Neural cell (in vitro differentiated cells): ENCODE data around the gene NME7. TPM values are rescaled to one million over a fixed set of nuclear protein-coding genes. Genes with fewer than 3 reads are reported as not detected.

Experiments used
- H2AFZ ChIP-seq: fragments of 200-600, 300-800 bp; sonication (generic), shearing (Covaris generic); 2 replicates; pipeline ENCODE4 v1.6.0; 2014; ENCODE audit warnings: low read depth, mild to moderate bottlenecking, antibody characterized with exemption, low read length, moderate library complexity
- H3F3A ChIP-seq: fragments of 200-600 bp; shearing (Covaris generic); 2 replicates; pipeline ENCODE4 v1.6.1; 2016; ENCODE audit warnings: mild to moderate bottlenecking, moderate library complexity, mixed read lengths, antibody characterized with exemption, low read length; ENCODE audit not compliant: insufficient read depth, poor library complexity, severe bottlenecking
- H3K27ac ChIP-seq: fragments of 200-600, 300-800 bp; sonication (generic), shearing (Covaris generic); 2 replicates; pipeline ENCODE4 v1.5.1; 2014; ENCODE audit warnings: mild to moderate bottlenecking, low read length, moderate library complexity
- H3K27me3 ChIP-seq: fragments of 300-800, 200-600 bp; sonication (generic), shearing (Covaris generic); 2 replicates; pipeline ENCODE4 v1.6.0; 2014; ENCODE audit warnings: mild to moderate bottlenecking, low read depth, low read length, moderate library complexity; ENCODE audit not compliant: insufficient read depth
- H3K36me3 ChIP-seq: fragments of 300-800, 200-600 bp; sonication (generic), shearing (Covaris generic); 2 replicates; pipeline ENCODE4 v1.5.1; 2014; ENCODE audit warnings: mild to moderate bottlenecking, antibody characterized with exemption, low read length, moderate library complexity; ENCODE audit not compliant: insufficient read depth
- H3K4me2 ChIP-seq: fragments of 300-800, 200-600 bp; sonication (generic), shearing (Covaris generic); 2 replicates; pipeline ENCODE4 v1.6.0; 2014; ENCODE audit warnings: mild to moderate bottlenecking, low read length
- H3K4me3 ChIP-seq: fragments of 300-800, 200-600 bp; sonication (generic), shearing (Covaris generic); 2 replicates; pipeline ENCODE4 v1.5.1; 2014; ENCODE audit warnings: mild to moderate bottlenecking, low read length, moderate library complexity
- H3K79me2 ChIP-seq: fragments of 200-600 bp; shearing (Covaris generic); replicated peaks from 2 replicates; pipeline ENCODE4 v1.6.0; 2014; ENCODE audit warnings: mild to moderate bottlenecking, low read length, moderate library complexity; ENCODE audit not compliant: insufficient read depth
- H3K9ac ChIP-seq: fragments of 300-800, 200-600 bp; sonication (generic), shearing (Covaris generic); 2 replicates; pipeline ENCODE4 v1.6.1; 2016; ENCODE audit warnings: mild to moderate bottlenecking, low read length, mixed read lengths
- H3K9me2 ChIP-seq: fragments of 200-600 bp; shearing (Covaris generic); 2 replicates; pipeline ENCODE4 v1.6.1; 2016; ENCODE audit warnings: mild to moderate bottlenecking, low read length, mixed read lengths; ENCODE audit not compliant: insufficient read depth
- H3K9me3 ChIP-seq: fragments of 200-600, 300-800 bp; sonication (generic), shearing (Covaris generic); 2 replicates; pipeline ENCODE4 v1.6.1; 2016; ENCODE audit warnings: mild to moderate bottlenecking, mixed run types, low read length, moderate library complexity, mixed read lengths
- H4K20me1 ChIP-seq: fragments of 200-600 bp; shearing (Covaris generic); 2 replicates; pipeline ENCODE4 v1.6.1; 2016; ENCODE audit warnings: mild to moderate bottlenecking, mixed run types; ENCODE audit not compliant: insufficient read depth
- EP300 ChIP-seq: fragments of 450-650 bp; conservative IDR thresholded peaks from 2 replicates; pipeline ENCODE4 v1.6.1; 2014; ENCODE audit warnings: antibody characterized with exemption, mild to moderate bottlenecking, moderate library complexity; ENCODE audit not compliant: poor library complexity, severe bottlenecking
- EZH2 ChIP-seq: fragments of 200-600, 300-800 bp; shearing (Covaris generic), sonication (generic); IDR thresholded peaks from 2 replicates; pipeline ENCODE4 v1.6.1; 2014; ENCODE audit warnings: antibody characterized with exemption, low read length, borderline replicate concordance, mild to moderate bottlenecking; ENCODE audit not compliant: insufficient read depth, poor library complexity, severe bottlenecking
- MXI1 ChIP-seq: fragments of 450-650 bp; conservative IDR thresholded peaks from 2 replicates; pipeline ENCODE4 v1.6.1; 2014; ENCODE audit warnings: antibody characterized with exemption, mild to moderate bottlenecking; ENCODE audit not compliant: poor library complexity, severe bottlenecking
- POLR2AphosphoS5 ChIP-seq: IDR thresholded peaks from 2 replicates; pipeline ENCODE4 v1.6.1; 2012
- RAD21 ChIP-seq: fragments of 450-650 bp; conservative IDR thresholded peaks from 2 replicates; pipeline ENCODE4 v1.6.1; 2014; ENCODE audit warnings: antibody characterized with exemption, mild to moderate bottlenecking, moderate library complexity
- SMC3 ChIP-seq: fragments of 450-650 bp; conservative IDR thresholded peaks from 2 replicates; pipeline ENCODE4 v1.6.1; 2014; ENCODE audit warnings: antibody characterized with exemption, mild to moderate bottlenecking, moderate library complexity; ENCODE audit not compliant: poor library complexity
- TAF1 ChIP-seq: IDR thresholded peaks from 2 replicates; pipeline ENCODE4 v1.6.1; 2012; ENCODE audit warnings: low read depth
- polyA plus RNA-seq: library from polyadenylated mRNA; depleted of rRNA; stranded (reverse); fragments of >200 nt; gene quantifications from 2 replicates; pipeline ENCODE4 v1.2.3, GENCODE V29; 2014
- TF ChIP-seq, protein P1 (sequence below): fragments of 450-650 bp; IDR thresholded peaks from 2 replicates; pipeline ENCODE4 v1.5.1; 2014; ENCODE audit warnings: antibody characterized with exemption, mild to moderate bottlenecking, moderate library complexity; ENCODE audit not compliant: poor library complexity, severe bottlenecking
- TF ChIP-seq, protein P2 (sequence below): IDR thresholded peaks from 2 replicates; pipeline ENCODE4 v1.6.1; 2012; ENCODE audit warnings: borderline replicate concordance

The NME7 gene
- polyA plus RNA-seq, 1 donor from 2014 or later = 42.4 TPM

DNA sequence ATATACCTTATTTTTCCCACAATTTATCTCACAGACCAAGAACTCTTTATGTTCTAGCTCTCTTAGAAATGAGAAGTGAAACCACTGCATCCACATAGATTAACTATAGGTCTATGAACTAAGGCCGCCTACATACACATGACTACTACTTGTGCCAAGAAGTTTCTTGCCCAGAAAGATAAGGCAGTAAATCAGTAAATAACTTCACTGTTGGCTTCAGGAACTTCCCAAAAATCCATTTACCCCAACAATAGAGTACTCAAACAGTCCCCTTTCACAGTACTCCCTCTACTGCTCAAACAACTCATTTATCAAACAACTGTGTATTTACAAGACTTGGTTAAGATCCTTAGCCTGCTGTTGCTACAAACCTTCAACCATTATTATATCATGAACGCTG lies 96.5 kb downstream of the NME7 start:
- no peaks in the 10 kb centered on the region for H4K20me1 ChIP-seq
- no peaks in the 10 kb centered on the region for H3K36me3 ChIP-seq
- H3K9ac ChIP-seq = no peak overlapping the region
- H2AFZ ChIP-seq = no peak overlapping the region
- TF ChIP-seq EZH2 = no peak
- no peak for TF ChIP-seq MXI1
- TF ChIP-seq, protein P1, sequence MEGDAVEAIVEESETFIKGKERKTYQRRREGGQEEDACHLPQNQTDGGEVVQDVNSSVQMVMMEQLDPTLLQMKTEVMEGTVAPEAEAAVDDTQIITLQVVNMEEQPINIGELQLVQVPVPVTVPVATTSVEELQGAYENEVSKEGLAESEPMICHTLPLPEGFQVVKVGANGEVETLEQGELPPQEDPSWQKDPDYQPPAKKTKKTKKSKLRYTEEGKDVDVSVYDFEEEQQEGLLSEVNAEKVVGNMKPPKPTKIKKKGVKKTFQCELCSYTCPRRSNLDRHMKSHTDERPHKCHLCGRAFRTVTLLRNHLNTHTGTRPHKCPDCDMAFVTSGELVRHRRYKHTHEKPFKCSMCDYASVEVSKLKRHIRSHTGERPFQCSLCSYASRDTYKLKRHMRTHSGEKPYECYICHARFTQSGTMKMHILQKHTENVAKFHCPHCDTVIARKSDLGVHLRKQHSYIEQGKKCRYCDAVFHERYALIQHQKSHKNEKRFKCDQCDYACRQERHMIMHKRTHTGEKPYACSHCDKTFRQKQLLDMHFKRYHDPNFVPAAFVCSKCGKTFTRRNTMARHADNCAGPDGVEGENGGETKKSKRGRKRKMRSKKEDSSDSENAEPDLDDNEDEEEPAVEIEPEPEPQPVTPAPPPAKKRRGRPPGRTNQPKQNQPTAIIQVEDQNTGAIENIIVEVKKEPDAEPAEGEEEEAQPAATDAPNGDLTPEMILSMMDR = no peak
- H3K4me3 ChIP-seq = no peak overlapping the region
- H3K4me2 ChIP-seq = no peak overlapping the region
- no peaks in the 10 kb centered on the region for H3K79me2 ChIP-seq
- no peaks in the 10 kb centered on the region for H3K9me3 ChIP-seq
- H3K27me3 ChIP-seq = no peaks in the 10 kb centered on the region
- H3K9me2 ChIP-seq = no peaks in the 10 kb centered on the region
- no peak overlapping the region for H3K27ac ChIP-seq
- H3F3A ChIP-seq = no peaks in the 10 kb centered on the region

DNA sequence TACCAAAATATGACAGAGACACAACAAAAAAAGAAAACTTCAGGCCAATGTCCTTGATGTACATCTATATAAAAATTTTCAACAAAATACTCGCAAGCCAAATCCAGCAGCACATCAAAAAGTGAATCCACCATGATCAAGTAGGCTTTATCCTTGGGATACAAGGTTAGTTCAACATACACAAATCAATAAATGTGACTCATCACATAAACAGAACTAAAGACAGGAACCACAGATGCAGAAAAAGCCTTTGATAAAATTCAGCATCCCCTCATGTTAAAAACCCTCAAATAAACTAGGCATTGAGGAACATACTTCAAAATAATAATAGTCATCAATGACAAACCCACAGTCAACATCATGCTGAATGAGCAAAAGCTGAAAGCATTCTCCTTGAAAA lies 101.5 kb downstream of the NME7 start:
- H3K36me3 ChIP-seq = peaks cover 4% of the 10 kb centered on the region
- no peak overlapping the region for H3K9ac ChIP-seq
- no peak overlapping the region for H3K4me3 ChIP-seq
- no peaks in the 10 kb centered on the region for H3K79me2 ChIP-seq
- H3F3A ChIP-seq = no peaks in the 10 kb centered on the region
- H3K9me2 ChIP-seq = no peaks in the 10 kb centered on the region
- TF ChIP-seq, protein P1 = no peak
- TF ChIP-seq POLR2AphosphoS5 = no peak
- no peak for TF ChIP-seq EP300
- TF ChIP-seq, protein P2, sequence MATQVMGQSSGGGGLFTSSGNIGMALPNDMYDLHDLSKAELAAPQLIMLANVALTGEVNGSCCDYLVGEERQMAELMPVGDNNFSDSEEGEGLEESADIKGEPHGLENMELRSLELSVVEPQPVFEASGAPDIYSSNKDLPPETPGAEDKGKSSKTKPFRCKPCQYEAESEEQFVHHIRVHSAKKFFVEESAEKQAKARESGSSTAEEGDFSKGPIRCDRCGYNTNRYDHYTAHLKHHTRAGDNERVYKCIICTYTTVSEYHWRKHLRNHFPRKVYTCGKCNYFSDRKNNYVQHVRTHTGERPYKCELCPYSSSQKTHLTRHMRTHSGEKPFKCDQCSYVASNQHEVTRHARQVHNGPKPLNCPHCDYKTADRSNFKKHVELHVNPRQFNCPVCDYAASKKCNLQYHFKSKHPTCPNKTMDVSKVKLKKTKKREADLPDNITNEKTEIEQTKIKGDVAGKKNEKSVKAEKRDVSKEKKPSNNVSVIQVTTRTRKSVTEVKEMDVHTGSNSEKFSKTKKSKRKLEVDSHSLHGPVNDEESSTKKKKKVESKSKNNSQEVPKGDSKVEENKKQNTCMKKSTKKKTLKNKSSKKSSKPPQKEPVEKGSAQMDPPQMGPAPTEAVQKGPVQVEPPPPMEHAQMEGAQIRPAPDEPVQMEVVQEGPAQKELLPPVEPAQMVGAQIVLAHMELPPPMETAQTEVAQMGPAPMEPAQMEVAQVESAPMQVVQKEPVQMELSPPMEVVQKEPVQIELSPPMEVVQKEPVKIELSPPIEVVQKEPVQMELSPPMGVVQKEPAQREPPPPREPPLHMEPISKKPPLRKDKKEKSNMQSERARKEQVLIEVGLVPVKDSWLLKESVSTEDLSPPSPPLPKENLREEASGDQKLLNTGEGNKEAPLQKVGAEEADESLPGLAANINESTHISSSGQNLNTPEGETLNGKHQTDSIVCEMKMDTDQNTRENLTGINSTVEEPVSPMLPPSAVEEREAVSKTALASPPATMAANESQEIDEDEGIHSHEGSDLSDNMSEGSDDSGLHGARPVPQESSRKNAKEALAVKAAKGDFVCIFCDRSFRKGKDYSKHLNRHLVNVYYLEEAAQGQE = no peak
- no peak for TF ChIP-seq MXI1
- TF ChIP-seq SMC3 = no peak
- TF ChIP-seq EZH2 = no peak
- TF ChIP-seq RAD21 = no peak
- no peak for TF ChIP-seq TAF1
- H3K27me3 ChIP-seq = no peaks in the 10 kb centered on the region
- no peak overlapping the region for H3K4me2 ChIP-seq
- H3K9me3 ChIP-seq = no peaks in the 10 kb centered on the region
- H4K20me1 ChIP-seq = no peaks in the 10 kb centered on the region
- no peak overlapping the region for H2AFZ ChIP-seq
- H3K27ac ChIP-seq = no peak overlapping the region
